Heart left ventricle (tissue), 16 donors: ENCODE data around the gene PTPRE. TPM values are rescaled to one million over a fixed set of nuclear protein-coding genes. Genes with fewer than 3 reads are reported as not detected.
A peak's percentile ranks its signal among the peaks of the same experiment; 100 is the strongest.

Experiments used
- ATAC-seq, 4 donors: fragments of 200-7000 bp; cut with Tn5 transposase; one replicate each; pipeline ENCODE4 v1.9.1; 2020 to 2022; ENCODE audit warnings: moderate library complexity in 4 of 4, mild to moderate bottlenecking in 3 of 4, moderate number of reproducible peaks in 1 of 4
- DNase-seq, 5 donors: peaks; one replicate each; pipeline ENCODE4 v3.0.0-alpha.2; 2020
- H3K27ac ChIP-seq, 12 donors: fragments of 200-600 bp; sonication (generic) in 4 of 12; one replicate each; pipeline versions ENCODE4 v1.5.0 to v1.8.0; 2016 to 2022; ENCODE audit warnings: mild to moderate bottlenecking in 2 of 12
- H3K27me3 ChIP-seq, 9 donors: fragments of 200-600 bp; sonication (generic) in 2 of 9; one replicate each; pipeline versions ENCODE4 v1.5.1 to v1.8.0; 2016 to 2022; ENCODE audit warnings: mild to moderate bottlenecking in 3 of 9
- H3K36me3 ChIP-seq, 9 donors: fragments of 200-600 bp; sonication (generic) in 2 of 9; one replicate each; pipeline versions ENCODE4 v1.5.0 to v1.8.0; 2018 to 2022; ENCODE audit warnings: mild to moderate bottlenecking in 2 of 9
- H3K4me1 ChIP-seq, 12 donors: fragments of 200-600 bp; sonication (generic) in 4 of 12; one replicate each; pipeline versions ENCODE4 v1.5.0 to v1.8.0; 2016 to 2022; ENCODE audit warnings: mild to moderate bottlenecking in 3 of 12
- H3K4me3 ChIP-seq, 12 donors: fragments of 200-600 bp; sonication (generic) in 4 of 12; one replicate each; pipeline versions ENCODE4 v1.5.0 to v1.8.0; 2017 to 2022; ENCODE audit warnings: mild to moderate bottlenecking in 9 of 12, moderate library complexity in 4 of 12
- H3K9me3 ChIP-seq, 12 donors: fragments of 200-600 bp; sonication (generic) in 4 of 12; one replicate each; pipeline versions ENCODE4 v1.5.0 to v1.8.0; 2016 to 2022; ENCODE audit warnings: mild to moderate bottlenecking in 1 of 12
- CTCF ChIP-seq, 12 donors: fragments of 200-600 bp; sonication (generic) in 4 of 12; IDR thresholded peaks; one replicate each; pipeline versions ENCODE4 v1.5.0 to v1.8.0; 2018 to 2022; ENCODE audit warnings: antibody characterized with exemption in 12 of 12, mild to moderate bottlenecking in 5 of 12
- POLR2A ChIP-seq, 2 donors: fragments of 450-650 bp; IDR thresholded peaks; one replicate each; pipeline ENCODE4 v1.6.1; 2017; ENCODE audit warnings: antibody characterized with exemption in 2 of 2, mild to moderate bottlenecking in 2 of 2, moderate library complexity in 2 of 2
- WGBS, 4 donors: extraction: QIAGEN DNeasy Blood & Tissue Kit in 2 of 4; methylation state at CpG; one replicate each; pipeline versions ENCODE4 v1.1.5 to v1.1.7; 2013 to 2018; 5-methylcytosine and 5-hydroxymethylcytosine counted together
- intact Hi-C, 10 donors: fragments of 100-400 bp; cut with DNase I; formaldehyde crosslinking; loops; one replicate each; pipeline versions ENCODE4 v1.11.1 to v1.14.2; 2022
- polyA plus RNA-seq, 2 donors: library from polyadenylated mRNA; stranded (reverse); fragments of 200-250 nt; gene quantifications; one replicate each; pipeline ENCODE4 v1.2.3, GENCODE V29; 2013
- total RNA-seq, 9 donors: library from RNA; depleted of rRNA in 2 of 9; stranded (reverse); fragments of >200 nt in 2 of 9; fragmentation: NEBNext Ultra II Directional in 3 of 9; extraction: Animal tissue kit (Norgen Biotek cat#: 25700) in 3 of 9; gene quantifications; one replicate each; pipeline versions ENCODE4 v1.1.0 to v1.2.4, GENCODE V29; 2016 to 2023
- donor health status: ischemic (EF 13 %, LVEDD 7.1; RV severe dilation, severe dysfunction).
- donor health status: healthy with polysubstance abuse.
- donor health status: DM: no; HTN: yes; CAD: no.
- donor health status: DM: no; HTN: no; CAD: no.
- donor health status: ischemic (EF 25% LVEDD 6.9; RV normal size, moderate dysfunction).
- donor health status: ischemic (EF 25% LVEDD 5.7; RV mildly dilated, moderate dysfunction).
- donor health status: healthy.
- donor health status: DM: yes; HTN: yes; CAD: no.
- donor health status: ischemic (EF 35%, LVEDD 5.7; RV mildly dilated, moderate dysfunction).
- donor health status: nonischemic (EF 11% LVEDD 7.7; RV severe dilation, severe dysfunction).
- donor health status: DM: yes; HTN: yes; CAD: no.
- donor health status: PGD.
- donor health status: ischemic (EF 29% LVEDD 5.4; RV normal size, mild dysfunction).
- donor health status: nonischemic (EF 23%, LVEDD 6.1; RV moderate dilation, normal function).

The PTPRE gene
- total and polyA plus RNA-seq, 11 donors: 6.9 to 55.0 (median 24.1) TPM

GRCh38 chr10:127922675-127923366 lies 15.9 kb downstream of the PTPRE start:
- peak overlapping the region; percentile 55 to 95 (median 82) for H3K27ac ChIP-seq
- no peak for TF ChIP-seq CTCF (IDR thresholded peaks at IDR 0.05)
- no peak for TF ChIP-seq POLR2A (IDR thresholded peaks at IDR 0.05)
- peaks cover 6 to 97% (median 73%) of the 10 kb centered on the region in 12 donors for H3K4me1 ChIP-seq
- H3K27me3 ChIP-seq: no peaks in the 10 kb centered on the region
- no peaks in the 10 kb centered on the region for H3K36me3 ChIP-seq
- peak; percentile 80 to 94 (median 90) for DNase-seq
- intact Hi-C loops: loop anchor here in 3 of 10 donors (5.0 to 10.0 kb wide), 2 partner anchors 49 to 52 kb away; no protein-coding TSS in a partner anchor
- peak; percentile 87 to 93 (median 88) for ATAC-seq
- H3K4me3 ChIP-seq: no peak overlapping the region
- no peaks in the 10 kb centered on the region for H3K9me3 ChIP-seq
- WGBS, 4 donors: 64 to 79% (median 68%) methylated on average over 9 to 12 of the region's 12 CpGs

- H3K27ac ChIP-seq: peak overlapping the region; percentile 55 to 95 (median 82)
- H3K36me3 ChIP-seq: no peaks in the 10 kb centered on the region
- H3K4me3 ChIP-seq: no peak overlapping the region
- intact Hi-C loops: loop anchor here in 3 of 10 donors (5.0 to 10.0 kb wide), 2 partner anchors 49 to 51 kb away; no protein-coding TSS in a partner anchor
- no peak for ATAC-seq
- no peak for DNase-seq
- no peaks in the 10 kb centered on the region for H3K27me3 ChIP-seq
- no peaks in the 10 kb centered on the region for H3K9me3 ChIP-seq
- H3K4me1 ChIP-seq: peaks cover 6 to 97% (median 74%) of the 10 kb centered on the region in 12 donors
- WGBS, 4 donors: 77 to 86% (median 78%) methylated on average over 1 of the region's 1 CpG
- no peak for TF ChIP-seq POLR2A (IDR thresholded peaks at IDR 0.05)
- no peak for TF ChIP-seq CTCF (IDR thresholded peaks at IDR 0.05)
Measured at GRCh38 chr10:127923646-127924045, 16.7 kb downstream of the PTPRE start.

GRCh38 chr10:127925471-127926207 lies 18.7 kb downstream of the PTPRE start:
- Histone ChIP-seq H3K27me3 (no peaks in the 10 kb centered on the region), H3K36me3 (no peaks in the 10 kb centered on the region), H3K9me3 (no peaks in the 10 kb centered on the region), H3K4me3 (no peak overlapping the region), H3K27ac (peak overlapping the region; percentile 2 to 84 (median 65)), H3K4me1 (peaks cover 6 to 79% (median 55%) of the 10 kb centered on the region in 12 donors)
- TF ChIP-seq POLR2A (IDR thresholded peaks at IDR 0.05): no peak
- TF ChIP-seq CTCF (IDR thresholded peaks at IDR 0.05): no peak
- DNase-seq (no peak), ATAC-seq (peak in 3 of 4 donors; percentile 21 to 46 (median 31))
- intact Hi-C loops: loop anchor here in 1 of 10 donors (10.0 kb wide), 1 partner anchor 49 kb away; no protein-coding TSS in a partner anchor
- 57 to 69% (median 67%) methylated on average over 6 of the region's 6 CpGs for WGBS, 4 donors

GRCh38 chr10:127926455-127926854 lies 19.6 kb downstream of the PTPRE start:
- Histone ChIP-seq H3K36me3 (no peaks in the 10 kb centered on the region), H3K9me3 (no peaks in the 10 kb centered on the region), H3K27ac (peak overlapping the region in 10 of 12 donors; percentile 44 to 84 (median 71)), H3K27me3 (no peaks in the 10 kb centered on the region), H3K4me3 (no peak overlapping the region), H3K4me1 (peaks cover 6 to 71% (median 46%) of the 10 kb centered on the region in 12 donors)
- peak in 2 of 4 donors; percentile 16 to 31 for ATAC-seq
- intact Hi-C loops: loop anchor here in 1 of 10 donors (10.0 kb wide), 1 partner anchor 48 kb away; no protein-coding TSS in a partner anchor
- peak in 1 of 5 donors; percentile 21 for DNase-seq
- TF ChIP-seq POLR2A (IDR thresholded peaks at IDR 0.05) (no peak), CTCF (IDR thresholded peaks at IDR 0.05) (no peak)
- WGBS, 4 donors: 67 to 74% (median 69%) methylated on average over 8 of the region's 8 CpGs
